IMR-90 (cell line): Measurements from ENCODE around the gene SLC4A3. TPM values are rescaled to one million over a fixed set of nuclear protein-coding genes. Genes with fewer than 3 reads are reported as not detected.

Source experiments
- ATAC-seq: fragments of 200-7000 bp; cut with Tn5 transposase; 2 replicates; pipeline ENCODE4 v1.9.1; 2020; ENCODE audit warnings: low read depth, mild to moderate bottlenecking, moderate library complexity
- BruUV-seq: library from RNA; stranded (reverse); fragments of 400-500 nt; replicated peaks from 2 replicates; lab custom pipeline; 2021; lab: Mats Ljungman, UMichigan
- CTCF ChIA-PET: fragments of 300-600 bp; formaldehyde crosslinking; extraction: SDS; loops from one replicate; lab custom pipeline; 2021; ENCODE audit warnings: antibody characterized with exemption; lab: Yijun Ruan, JAX
- POLR2A ChIA-PET: fragments of 300-600 bp; sonication (Branson Sonifier 250); formaldehyde crosslinking; loops from one replicate; lab custom pipeline; 2022; ENCODE audit warnings: antibody characterized with exemption; ENCODE audit not compliant: unreplicated experiment; lab: Charles Lee
- DNase-seq: peaks from one replicate; pipeline ENCODE4 v3.0.0; 2013
- H2AFZ ChIP-seq: replicated peaks from 2 replicates; pipeline ENCODE3; 2013; ENCODE audit warnings: low read length, mild to moderate bottlenecking; ENCODE audit not compliant: poor library complexity
- H2AK5ac ChIP-seq: 2 replicates; pipeline ENCODE4 v1.6.1; 2013; ENCODE audit warnings: low read depth, low read length, inconsistent platforms
- H2AK9ac ChIP-seq: replicated peaks from 2 replicates; pipeline ENCODE3; 2013; ENCODE audit warnings: mild to moderate bottlenecking, low read depth, low read length, moderate library complexity; ENCODE audit not compliant: poor library complexity
- H2BK120ac ChIP-seq: 2 replicates; pipeline ENCODE4 v1.6.1; 2013; ENCODE audit warnings: low read depth, low read length, inconsistent platforms
- H2BK15ac ChIP-seq: 3 replicates; pipeline ENCODE4 v1.6.1; 2013; ENCODE audit warnings: low read depth, low read length, inconsistent platforms
- H2BK20ac ChIP-seq: 2 replicates; pipeline ENCODE4 v1.6.1; 2013; ENCODE audit warnings: low read depth, mild to moderate bottlenecking, inconsistent platforms, low read length, moderate library complexity
- H2BK5ac ChIP-seq: 2 replicates; pipeline ENCODE4 v1.6.1; 2013; ENCODE audit warnings: mild to moderate bottlenecking, low read depth, low read length, inconsistent platforms; ENCODE audit not compliant: poor library complexity, severe bottlenecking
- H3K14ac ChIP-seq: replicated peaks from 2 replicates; pipeline ENCODE4 v1.6.1; 2013; ENCODE audit warnings: low read depth, low read length, inconsistent platforms
- H3K18ac ChIP-seq: 2 replicates; pipeline ENCODE4 v1.6.1; 2013; ENCODE audit warnings: low read depth, low read length, control low read depth
- H3K23ac ChIP-seq: 2 replicates; pipeline ENCODE4 v1.6.1; 2013; ENCODE audit warnings: low read depth, low read length, inconsistent platforms
- H3K27ac ChIP-seq: 2 replicates; pipeline ENCODE4 v1.5.1; 2013; ENCODE audit warnings: mild to moderate bottlenecking, control low read depth, low read length; ENCODE audit not compliant: insufficient read depth
- H3K27me3 ChIP-seq: 2 replicates; pipeline ENCODE4 v1.6.1; 2013; ENCODE audit warnings: low read length; ENCODE audit not compliant: control insufficient read depth, insufficient read depth
- H3K36me3 ChIP-seq: 2 replicates; pipeline ENCODE4 v1.6.1; 2013; ENCODE audit warnings: low read length, mixed read lengths; ENCODE audit not compliant: control insufficient read depth, insufficient read depth
- H3K4ac ChIP-seq: 2 replicates; pipeline ENCODE4 v1.6.1; 2013; ENCODE audit warnings: low read depth, low read length, inconsistent platforms
- H3K4me1 ChIP-seq: 2 replicates; pipeline ENCODE4 v1.6.1; 2013; ENCODE audit warnings: low read length, mixed read lengths; ENCODE audit not compliant: control insufficient read depth, insufficient read depth
- H3K4me2 ChIP-seq: 2 replicates; pipeline ENCODE4 v1.6.1; 2013; ENCODE audit warnings: low read depth, mild to moderate bottlenecking, control low read depth, low read length, moderate library complexity
- H3K4me3 ChIP-seq: 2 replicates; pipeline ENCODE4 v1.5.1; 2013; ENCODE audit warnings: low read depth, mild to moderate bottlenecking, control low read depth, low read length, moderate library complexity; ENCODE audit not compliant: insufficient read depth
- H3K56ac ChIP-seq: 2 replicates; pipeline ENCODE4 v1.6.1; 2013; ENCODE audit warnings: low read length, inconsistent platforms; ENCODE audit not compliant: insufficient read depth; ENCODE audit errors: extremely low read depth
- H3K79me1 ChIP-seq, 2 experiments: 2 replicates each; pipeline ENCODE4 v1.6.1; 2013; ENCODE audit warnings: low read length in 2 of 2, inconsistent platforms in 1 of 2, low read depth in 1 of 2
- H3K9ac ChIP-seq: 2 replicates; pipeline ENCODE4 v1.6.1; 2013; ENCODE audit warnings: low read depth, low read length, control low read depth
- H3K9me1 ChIP-seq: 2 replicates; pipeline ENCODE4 v1.6.1; 2013; ENCODE audit warnings: low read length, inconsistent platforms; ENCODE audit not compliant: insufficient read depth
- H3K9me3 ChIP-seq: 2 replicates; pipeline ENCODE4 v1.6.1; 2013; ENCODE audit warnings: low read length; ENCODE audit not compliant: control insufficient read depth, insufficient read depth
- H4K20me1 ChIP-seq: 2 replicates; pipeline ENCODE4 v1.6.1; 2013; ENCODE audit warnings: low read length, inconsistent platforms; ENCODE audit not compliant: insufficient read depth
- H4K5ac ChIP-seq: 2 replicates; pipeline ENCODE4 v1.6.1; 2013; ENCODE audit warnings: mild to moderate bottlenecking, low read depth, low read length, control low read depth
- H4K8ac ChIP-seq, 2 experiments: 2 replicates each; pipeline ENCODE4 v1.6.1; 2013; ENCODE audit warnings: low read depth in 2 of 2, low read length in 2 of 2, control low read depth in 1 of 2, inconsistent platforms in 1 of 2
- H4K91ac ChIP-seq: 2 replicates; pipeline ENCODE4 v1.6.1; 2013; ENCODE audit warnings: low read depth, low read length, inconsistent platforms; ENCODE audit not compliant: insufficient read depth
- CEBPB ChIP-seq: IDR thresholded peaks from 2 replicates; pipeline ENCODE4 v1.6.1; 2012; ENCODE audit warnings: low read depth, low read length, improper control_type of control experiment
- CHD1 ChIP-seq: IDR thresholded peaks from 2 replicates; pipeline ENCODE4 v1.6.1; 2012; ENCODE audit warnings: low read depth, low read length, improper control_type of control experiment
- POLR2A ChIP-seq: IDR thresholded peaks from 2 replicates; pipeline ENCODE4 v1.6.1; 2012; ENCODE audit warnings: mild to moderate bottlenecking, low read depth, low read length
- WGBS, 2 experiments: methylation state at CpG; one replicate each; pipeline versions ENCODE4 v1.1.5 to v1.1.7; 2013; ENCODE audit warnings: missing lambda C conversion rate in 2 of 2; ENCODE audit not compliant: insufficient read length in 1 of 2; ENCODE audit errors: extremely low coverage in 2 of 2; 5-methylcytosine and 5-hydroxymethylcytosine counted together
- dilution Hi-C: fragments of 300-500 bp; cut with HindIII; formaldehyde crosslinking; loops from one replicate; pipeline ENCODE4 v1.14.3; 2018; ENCODE audit warnings: low sequenced_read_pairs; ENCODE audit not compliant: unreplicated experiment
- in situ Hi-C: fragments of 300-500 bp; cut with MboI; formaldehyde crosslinking; loops from 3 replicates; pipeline ENCODE4 v1.14.3; 2019; ENCODE audit warnings: low sequenced_read_pairs, inconsistent platforms, mixed read lengths
- intact Hi-C: fragments of 100-400 bp; cut with micrococcal nuclease; formaldehyde crosslinking; loops from 2 replicates; pipeline ENCODE4 v1.10.0; 2022
- polyA plus RNA-seq, 3 experiments: library from polyadenylated mRNA; depleted of rRNA; stranded (reverse); fragments of >200 nt; gene quantifications; 2 replicates each; pipeline ENCODE4 v1.2.3, GENCODE V29; 2012; ENCODE audit warnings: low replicate concordance in 1 of 3
- total RNA-seq: library from RNA; depleted of rRNA; stranded (reverse); fragments of >200 nt; gene quantifications from 2 replicates; pipeline ENCODE4 v1.2.3, GENCODE V29; 2012

Gene SLC4A3
- total and polyA plus RNA-seq, 2 of the 4 experiments (the other 2 are of a cell fraction), result 0.90 to 6.1 TPM

- no peaks in the 10 kb centered on the region for H4K20me1 ChIP-seq
- no peaks in the 10 kb centered on the region for H3K79me1 ChIP-seq
- H3K9ac ChIP-seq, result no peak overlapping the region
- H3K4me2 ChIP-seq, result no peak overlapping the region
- 17% methylated on average over 1 of the region's 2 CpGs; no CpG with 5 or more reads in 1 of the 2 experiments for WGBS, 2 experiments
- CTCF ChIA-PET, result no interaction called here
- TF ChIP-seq CEBPB (no peak), POLR2A (no peak), CHD1 (no peak)
- H3K23ac ChIP-seq, result no peak overlapping the region
- H2AK5ac ChIP-seq, result no peak overlapping the region
- no peaks in the 10 kb centered on the region for H3K9me3 ChIP-seq
- no peaks in the 10 kb centered on the region for H3K36me3 ChIP-seq
- no peak overlapping the region for H3K27ac ChIP-seq
- peaks cover 7% of the 10 kb centered on the region for H3K4me1 ChIP-seq
- H3K27me3 ChIP-seq, result peaks cover 19% of the 10 kb centered on the region
- dilution Hi-C loops (no loop called here), in situ Hi-C loops (no loop called here), intact Hi-C loops (no loop called here)
- DNase-seq, result no peak
- H3K9me1 ChIP-seq, result no peaks in the 10 kb centered on the region; the same call in 1 of the 2 replicates
- no peak overlapping the region for H2AFZ ChIP-seq
- H2BK20ac ChIP-seq, result no peak overlapping the region
- H3K4me3 ChIP-seq, result no peak overlapping the region
- H3K18ac ChIP-seq, result no peak overlapping the region
- no peak overlapping the region for H3K4ac ChIP-seq
- no peak overlapping the region for H2AK9ac ChIP-seq
- no peak overlapping the region for H3K14ac ChIP-seq
- no peak overlapping the region for H4K5ac ChIP-seq
- no peak for ATAC-seq
- no peak overlapping the region for H2BK120ac ChIP-seq
- no TSS peak for BruUV-seq
- no peak overlapping the region for H3K56ac ChIP-seq
- POLR2A ChIA-PET, result no interaction called here
- H2BK5ac ChIP-seq, result no peak overlapping the region
- no peak overlapping the region for H4K91ac ChIP-seq
- H4K8ac ChIP-seq, result no peak overlapping the region
- no peak overlapping the region for H2BK15ac ChIP-seq
Observed at GRCh38 chr2:219581346-219581745, 46.1 kb upstream of the SLC4A3 start.
